Measurements from ENCODE around the gene OR13C2.
"Not testable (repeated sequence)": the region's sequence is repeated elsewhere in the genome, so short reads cannot be mapped to it uniquely, and the experiment has no call there.

Gene OR13C2

DNA sequence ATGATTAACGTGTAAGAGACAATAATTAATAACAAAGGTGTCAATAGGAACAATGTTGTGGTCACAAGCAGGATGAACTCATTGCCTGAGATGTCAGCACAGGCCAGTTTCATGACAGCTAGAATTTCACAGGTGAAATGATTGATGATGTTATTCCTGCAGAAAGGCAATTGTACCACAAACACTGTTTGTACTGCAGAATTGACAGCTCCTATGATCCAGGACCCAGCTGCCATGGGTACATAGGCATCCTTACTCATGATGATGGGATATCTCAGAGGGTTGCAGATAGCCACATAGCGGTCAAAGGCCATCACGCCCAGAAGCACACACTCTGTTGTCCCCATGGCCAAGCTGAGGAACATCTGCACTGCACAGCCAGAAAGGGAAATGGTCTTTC lies 6.7 kb downstream of the OR13C2 start:
- not testable (repeated sequence) for H3K4me3 ChIP-seq (ENCODE audit: low read length); H4K20me1 ChIP-seq (ENCODE audit: insufficient read depth, low read length); H3K9me3 ChIP-seq (ENCODE audit: insufficient read depth, low read length); H3K4me1 ChIP-seq (ENCODE audit: low read length); H3K27me3 ChIP-seq (ENCODE audit: low read depth, low read length); H3K9ac ChIP-seq (ENCODE audit: low read length); H3K27ac ChIP-seq (ENCODE audit: low read length); H2AFZ ChIP-seq (ENCODE audit: low read depth, low read length); H3K36me3 ChIP-seq (replicated peaks; ENCODE audit: low read depth, low read length); H3K79me2 ChIP-seq (ENCODE audit: low read length); H3K4me2 ChIP-seq (ENCODE audit: low read length)

DNA sequence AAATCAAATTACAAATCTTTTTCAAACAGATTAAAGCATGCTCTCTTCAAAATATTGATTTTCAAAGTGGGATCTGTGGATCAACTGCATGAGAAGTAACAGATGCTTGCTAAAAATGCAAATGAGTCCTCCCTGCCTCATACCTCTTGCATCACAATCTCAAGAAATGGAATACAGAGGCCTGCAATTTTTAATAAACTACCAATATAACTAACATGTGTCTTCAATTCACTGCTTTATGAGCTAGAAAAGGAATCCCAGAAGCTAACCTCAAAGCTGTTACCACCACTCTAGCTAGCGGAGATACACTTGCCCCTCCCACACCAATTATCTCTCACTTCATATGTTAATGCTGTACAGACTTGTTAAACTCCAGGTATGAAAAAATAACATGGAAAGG lies 15.8 kb downstream of the OR13C2 start:
- no peak overlapping the region for H3K4me2 ChIP-seq (ENCODE audit: low read length)
- H3K9me3 ChIP-seq (ENCODE audit: insufficient read depth, low read length): no peaks in the 10 kb centered on the region
- H3K9ac ChIP-seq (ENCODE audit: low read length): no peak overlapping the region
- H3K4me1 ChIP-seq (ENCODE audit: low read length): no peaks in the 10 kb centered on the region
- H3K27ac ChIP-seq (ENCODE audit: low read length): no peak overlapping the region
- H3K79me2 ChIP-seq (ENCODE audit: low read length): no peaks in the 10 kb centered on the region
- H3K27me3 ChIP-seq (ENCODE audit: low read depth, low read length): no peaks in the 10 kb centered on the region
- H3K36me3 ChIP-seq (replicated peaks; ENCODE audit: low read depth, low read length): no peaks in the 10 kb centered on the region
- H2AFZ ChIP-seq (ENCODE audit: low read depth, low read length): no peak overlapping the region
- no peaks in the 10 kb centered on the region for H4K20me1 ChIP-seq (ENCODE audit: insufficient read depth, low read length)
- no peak for TF ChIP-seq EZH2phosphoT487 (IDR thresholded peaks at IDR 0.05; ENCODE audit: low read depth)
- TF ChIP-seq, protein P1, sequence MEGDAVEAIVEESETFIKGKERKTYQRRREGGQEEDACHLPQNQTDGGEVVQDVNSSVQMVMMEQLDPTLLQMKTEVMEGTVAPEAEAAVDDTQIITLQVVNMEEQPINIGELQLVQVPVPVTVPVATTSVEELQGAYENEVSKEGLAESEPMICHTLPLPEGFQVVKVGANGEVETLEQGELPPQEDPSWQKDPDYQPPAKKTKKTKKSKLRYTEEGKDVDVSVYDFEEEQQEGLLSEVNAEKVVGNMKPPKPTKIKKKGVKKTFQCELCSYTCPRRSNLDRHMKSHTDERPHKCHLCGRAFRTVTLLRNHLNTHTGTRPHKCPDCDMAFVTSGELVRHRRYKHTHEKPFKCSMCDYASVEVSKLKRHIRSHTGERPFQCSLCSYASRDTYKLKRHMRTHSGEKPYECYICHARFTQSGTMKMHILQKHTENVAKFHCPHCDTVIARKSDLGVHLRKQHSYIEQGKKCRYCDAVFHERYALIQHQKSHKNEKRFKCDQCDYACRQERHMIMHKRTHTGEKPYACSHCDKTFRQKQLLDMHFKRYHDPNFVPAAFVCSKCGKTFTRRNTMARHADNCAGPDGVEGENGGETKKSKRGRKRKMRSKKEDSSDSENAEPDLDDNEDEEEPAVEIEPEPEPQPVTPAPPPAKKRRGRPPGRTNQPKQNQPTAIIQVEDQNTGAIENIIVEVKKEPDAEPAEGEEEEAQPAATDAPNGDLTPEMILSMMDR (IDR thresholded peaks at IDR 0.05; ENCODE audit: low read depth, low read length): no peak
- no peak overlapping the region for H3K4me3 ChIP-seq (ENCODE audit: low read length)

DNA sequence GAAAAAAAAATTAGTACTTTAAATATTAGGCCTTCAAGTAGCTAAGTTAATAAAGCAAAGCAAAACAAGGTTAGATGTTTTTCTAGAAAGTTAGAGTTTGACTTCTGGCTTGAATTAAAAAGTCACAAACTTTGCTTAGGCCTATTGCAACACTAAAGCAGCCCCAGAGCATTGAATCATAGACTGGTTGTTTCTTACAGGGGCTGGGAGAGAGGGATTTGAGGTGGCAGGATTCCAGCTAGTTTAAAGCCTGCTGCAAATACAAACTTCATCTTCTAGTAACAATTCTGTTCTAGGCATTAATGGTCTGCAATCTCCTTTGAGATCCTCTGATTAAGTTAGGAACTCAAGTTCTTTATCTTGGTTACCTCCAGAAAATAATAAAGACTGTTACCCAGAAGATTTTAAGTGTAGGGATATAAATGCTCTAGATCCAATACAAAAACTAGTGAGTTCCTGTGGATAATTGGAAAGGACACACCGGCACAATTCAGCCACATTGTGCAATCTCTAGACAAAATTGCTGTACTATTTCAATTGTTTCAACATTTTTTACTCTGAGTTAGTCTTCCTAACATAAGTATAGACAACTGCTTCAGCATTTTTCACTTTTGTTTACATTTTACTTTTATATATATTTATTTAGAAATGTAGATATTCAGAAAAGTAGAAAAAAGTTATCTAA lies 18.8 kb downstream of the OR13C2 start:
- H3K9me3 ChIP-seq (ENCODE audit: insufficient read depth, low read length): no peaks in the 10 kb centered on the region
- no peak overlapping the region for H2AFZ ChIP-seq (ENCODE audit: low read depth, low read length)
- no peak for TF ChIP-seq EZH2phosphoT487 (IDR thresholded peaks at IDR 0.05; ENCODE audit: low read depth)
- TF ChIP-seq, protein P1 (IDR thresholded peaks at IDR 0.05; ENCODE audit: low read depth, low read length): no peak
- no peaks in the 10 kb centered on the region for H3K79me2 ChIP-seq (ENCODE audit: low read length)
- no peaks in the 10 kb centered on the region for H3K36me3 ChIP-seq (replicated peaks; ENCODE audit: low read depth, low read length)
- no peaks in the 10 kb centered on the region for H4K20me1 ChIP-seq (ENCODE audit: insufficient read depth, low read length)
- H3K4me1 ChIP-seq (ENCODE audit: low read length): no peaks in the 10 kb centered on the region
- H3K27me3 ChIP-seq (ENCODE audit: low read depth, low read length): no peaks in the 10 kb centered on the region
- no peak overlapping the region for H3K4me2 ChIP-seq (ENCODE audit: low read length)
- no peak overlapping the region for H3K9ac ChIP-seq (ENCODE audit: low read length)
- H3K27ac ChIP-seq (ENCODE audit: low read length): no peak overlapping the region
- no peak overlapping the region for H3K4me3 ChIP-seq (ENCODE audit: low read length)

DNA sequence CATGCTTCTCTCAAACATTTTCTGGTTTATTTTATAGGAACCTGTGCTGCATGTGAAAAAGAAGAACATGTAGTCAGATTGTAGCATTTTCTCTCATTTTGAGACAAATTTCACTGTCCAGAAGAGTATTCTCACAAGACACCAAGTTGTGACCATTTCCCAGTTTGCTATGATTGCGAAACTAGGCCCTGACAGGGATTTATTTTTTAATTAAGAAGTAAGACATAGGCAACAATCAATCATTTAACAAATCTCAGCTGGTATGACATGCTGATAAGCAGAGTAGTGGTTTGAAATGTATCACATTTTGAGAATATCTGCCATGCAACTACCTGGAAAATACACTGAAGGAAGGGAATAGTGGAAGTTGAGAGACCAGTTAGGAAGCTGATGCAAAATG lies 24.9 kb downstream of the OR13C2 start:
- Histone ChIP-seq H3K9me3 (ENCODE audit: insufficient read depth, low read length) (no peaks in the 10 kb centered on the region), H3K27me3 (ENCODE audit: low read depth, low read length) (no peaks in the 10 kb centered on the region), H3K4me3 (ENCODE audit: low read length) (no peak overlapping the region), H2AFZ (ENCODE audit: low read depth, low read length) (no peak overlapping the region), H3K9ac (ENCODE audit: low read length) (no peak overlapping the region), H3K79me2 (ENCODE audit: low read length) (no peaks in the 10 kb centered on the region), H3K27ac (ENCODE audit: low read length) (no peak overlapping the region), H4K20me1 (ENCODE audit: insufficient read depth, low read length) (no peaks in the 10 kb centered on the region), H3K4me1 (ENCODE audit: low read length) (no peaks in the 10 kb centered on the region), H3K36me3 (replicated peaks; ENCODE audit: low read depth, low read length) (no peaks in the 10 kb centered on the region), H3K4me2 (ENCODE audit: low read length) (no peak overlapping the region)
- TF ChIP-seq, protein P1 (IDR thresholded peaks at IDR 0.05; ENCODE audit: low read depth, low read length): no peak
- TF ChIP-seq EZH2phosphoT487 (IDR thresholded peaks at IDR 0.05; ENCODE audit: low read depth): no peak

Data from OCI-LY3 (cell line).